Gastroesophageal sphincter (tissue), 3 donors: ENCODE measurements around the gene NLRP1.

ENCODE experiments used
- CTCF ChIP-seq, 4 experiments: fragments of 200-600 bp in 2 of 4; fragments of 450-650 bp in 2 of 4; sonication (generic) in 1 of 4; IDR thresholded peaks; one replicate each; pipeline ENCODE4 v1.5.1; 2017 to 2019; ENCODE audit warnings: antibody characterized with exemption in 4 of 4, mild to moderate bottlenecking in 2 of 4, moderate library complexity in 2 of 4
- EP300 ChIP-seq: sonication (generic); formaldehyde crosslinking; IDR thresholded peaks from one replicate; pipeline ENCODE4 v1.6.1; 2017; ENCODE audit warnings: antibody characterized with exemption, mild to moderate bottlenecking
- POLR2A ChIP-seq, 2 donors: fragments of 450-650 bp; IDR thresholded peaks; one replicate each; pipeline ENCODE4 v1.6.1; 2017; ENCODE audit warnings: antibody characterized with exemption in 2 of 2, mild to moderate bottlenecking in 2 of 2, moderate library complexity in 1 of 2
- POLR2AphosphoS5 ChIP-seq: sonication (generic); formaldehyde crosslinking; IDR thresholded peaks from one replicate; pipeline ENCODE4 v1.6.1; 2017; ENCODE audit warnings: antibody characterized with exemption

GRCh38 chr17:5565808-5566207, 18.5 kb downstream of the NLRP1 start:
- no peak for TF ChIP-seq CTCF (IDR thresholded peaks at IDR 0.05)
- TF ChIP-seq POLR2AphosphoS5, result no peak
- TF ChIP-seq EP300, result no peak
- no peak for TF ChIP-seq POLR2A (IDR thresholded peaks at IDR 0.05)
